GM12878 (cell line): ENCODE measurements around the gene MRPL28. TPM values are rescaled to one million over a fixed set of nuclear protein-coding genes. Genes with fewer than 3 reads are reported as not detected.

Experiments used
- ATAC-seq: fragments of 200-7000 bp; cut with Tn5 transposase; 3 replicates; pipeline ENCODE4 v1.9.1; 2020; ENCODE audit warnings: mild to moderate bottlenecking, moderate library complexity
- BruUV-seq: library from RNA; stranded (reverse); fragments of 400-500 nt; replicated peaks from 2 replicates; lab custom pipeline; 2021; lab: Mats Ljungman, UMichigan
- CTCF ChIA-PET: fragments of 300-600 bp; sonication (Branson Sonifier 250); formaldehyde crosslinking; extraction: SDS; loops from one replicate; lab custom pipeline; 2021; ENCODE audit warnings: inconsistent platforms; lab: Yijun Ruan, JAX
- POLR2A ChIA-PET: fragments of 350-600 bp; formaldehyde crosslinking; extraction: SDS; loops from one replicate; lab custom pipeline; 2021; ENCODE audit warnings: inconsistent platforms; lab: Charles Lee
- RAD21 ChIA-PET: fragments of 300-600 bp; sonication (Branson Sonifier 250); formaldehyde crosslinking; loops from one replicate; lab custom pipeline; 2023; ENCODE audit warnings: antibody characterized with exemption; ENCODE audit not compliant: unreplicated experiment; lab: Charles Lee
- SMC1A ChIA-PET: fragments of 300-600 bp; sonication (Branson Sonifier 250); formaldehyde crosslinking; loops from one replicate; lab custom pipeline; 2023; ENCODE audit not compliant: unreplicated experiment, uncharacterized antibody; lab: Charles Lee
- DNase-seq: peaks from one replicate; pipeline ENCODE4 v3.0.0-alpha.2; 2011; ENCODE audit warnings: low read depth, low spot score
- FAIRE-seq: peaks from 3 replicates; lab custom pipeline; 2011; peaks lifted over from hg19 to GRCh38; lab: Jason Lieb, UNC
- H2AFZ ChIP-seq: 2 replicates; pipeline ENCODE4 v1.6.0; 2011; ENCODE audit warnings: low read depth, low read length, control low read depth; ENCODE audit not compliant: control insufficient read depth
- H3K27ac ChIP-seq: 2 replicates; pipeline ENCODE4 v1.5.1; 2011; ENCODE audit warnings: control low read depth; ENCODE audit not compliant: control insufficient read depth, insufficient read depth
- H3K27me3 ChIP-seq, 2 experiments: replicated peaks in 1 of 2; 2 replicates each; pipeline versions ENCODE4 v1.6.0 to v1.6.1; 2011; ENCODE audit warnings: low read length in 1 of 2; ENCODE audit not compliant: control insufficient read depth in 2 of 2, insufficient read depth in 2 of 2
- H3K36me3 ChIP-seq, 2 experiments: 2 replicates each; pipeline ENCODE4 v1.5.1; 2011; ENCODE audit warnings: low read length in 1 of 2; ENCODE audit not compliant: control insufficient read depth in 2 of 2, insufficient read depth in 2 of 2
- H3K4me1 ChIP-seq: 2 replicates; pipeline ENCODE4 v1.6.1; 2011; ENCODE audit warnings: mild to moderate bottlenecking, low read length, moderate library complexity, mixed read lengths; ENCODE audit not compliant: control insufficient read depth, insufficient read depth
- H3K4me2 ChIP-seq: 2 replicates; pipeline ENCODE4 v1.6.0; 2011; ENCODE audit warnings: control low read depth; ENCODE audit not compliant: control insufficient read depth, insufficient read depth
- H3K4me3 ChIP-seq: fragments of 200-600 bp; sonication (generic); 2 replicates; pipeline ENCODE4 v1.5.1; 2016
- H3K79me2 ChIP-seq: 2 replicates; pipeline ENCODE4 v1.6.0; 2011; ENCODE audit warnings: low read length; ENCODE audit not compliant: control insufficient read depth, insufficient read depth
- H3K9ac ChIP-seq: 2 replicates; pipeline ENCODE4 v1.8.0; 2011; ENCODE audit warnings: low read length, control low read depth, mixed read lengths; ENCODE audit not compliant: control insufficient read depth, insufficient read depth
- H3K9me3 ChIP-seq: replicated peaks from 3 replicates; pipeline ENCODE4 v1.5.1; 2011; ENCODE audit warnings: mild to moderate bottlenecking, low read length; ENCODE audit not compliant: control insufficient read depth, insufficient read depth
- H4K20me1 ChIP-seq: 2 replicates; pipeline ENCODE4 v1.6.0; 2011; ENCODE audit not compliant: control insufficient read depth, insufficient read depth
- CBFB ChIP-seq: IDR thresholded peaks from 2 replicates; pipeline ENCODE4 v1.6.1; 2016; ENCODE audit warnings: antibody characterized with exemption, low read depth
- CHD2 ChIP-seq: IDR thresholded peaks from 2 replicates; pipeline ENCODE4 v1.6.1; 2011; ENCODE audit warnings: low read depth, low read length, improper control_type of control experiment, borderline replicate concordance
- CUX1 ChIP-seq: IDR thresholded peaks from 2 replicates; pipeline ENCODE4 v1.6.1; 2012; ENCODE audit warnings: improper control_type of control experiment, low read depth, low read length; ENCODE audit not compliant: insufficient replicate concordance
- E2F8 ChIP-seq: fragments of 450-650 bp; IDR thresholded peaks from 2 replicates; pipeline ENCODE4 v1.6.1; 2018; ENCODE audit warnings: mild to moderate bottlenecking, low read depth, moderate library complexity; ENCODE audit not compliant: partially characterized antibody
- NR2C1 ChIP-seq: fragments of 450-650 bp; IDR thresholded peaks from 2 replicates; pipeline ENCODE4 v1.6.1; 2017; ENCODE audit warnings: antibody characterized with exemption, mild to moderate bottlenecking, moderate library complexity
- TARDBP ChIP-seq: IDR thresholded peaks from 2 replicates; pipeline ENCODE4 v1.6.1; 2016; ENCODE audit warnings: borderline replicate concordance
- WGBS: methylation state at CpG from one replicate; pipeline ENCODE4 v1.1.6; 2016; ENCODE audit warnings: low lambda C conversion rate; ENCODE audit not compliant: insufficient replicate concordance, insufficient coverage; ENCODE audit errors: missing lambda C conversion rate; 5-methylcytosine and 5-hydroxymethylcytosine counted together
- in situ Hi-C: fragments of 300-500 bp; cut with MboI; formaldehyde crosslinking; loops from 9 replicates; pipeline ENCODE4 v1.14.3; 2018; ENCODE audit warnings: mixed read lengths
- intact Hi-C: fragments of 100-400 bp; cut with micrococcal nuclease; formaldehyde crosslinking; loops from one replicate; pipeline ENCODE4 v1.14.2; 2022; ENCODE audit not compliant: unreplicated experiment
- polyA plus RNA-seq, 11 experiments: library from polyadenylated mRNA; depleted of rRNA in 4 of 11; unstranded in 6 of 11; stranded (reverse) in 5 of 11; fragments of >200 nt; fragmentation: Nextera tagmentation in 4 of 11; fragmentation: Illumina TruSeq in 1 of 11; extraction: Ambion mirVana in 4 of 11; extraction: Trizol in 1 of 11; gene quantifications; 1 replicate in 1 of 11; 2 replicates in 10 of 11; pipeline versions ENCODE4 v1.2.1 to v1.2.3, GENCODE V29; 2011 to 2016; ENCODE audit warnings: inconsistent platforms in 2 of 11, missing spikeins in 2 of 11, low read depth in 1 of 11
- total RNA-seq, 4 experiments: library from RNA; depleted of rRNA in 3 of 4; stranded (reverse); fragments of >200 nt in 3 of 4; fragmentation: Illumina TruSeq in 1 of 4; extraction: Trizol in 1 of 4; gene quantifications; 2 replicates each; pipeline versions ENCODE4 v1.2.1 to v1.2.3, GENCODE V29; 2013 to 2021
- TF ChIP-seq, protein P1 (sequence below): fragments of 450-650 bp; IDR thresholded peaks from 2 replicates; pipeline ENCODE4 v1.6.1; 2014; ENCODE audit warnings: mild to moderate bottlenecking

The MRPL28 gene
- total and polyA plus RNA-seq, 10 of the 15 experiments (the other 5 are each of a cell fraction or from before 2014, with no cell fraction given) = 1.6 to 185 (median 110) TPM

DNA sequence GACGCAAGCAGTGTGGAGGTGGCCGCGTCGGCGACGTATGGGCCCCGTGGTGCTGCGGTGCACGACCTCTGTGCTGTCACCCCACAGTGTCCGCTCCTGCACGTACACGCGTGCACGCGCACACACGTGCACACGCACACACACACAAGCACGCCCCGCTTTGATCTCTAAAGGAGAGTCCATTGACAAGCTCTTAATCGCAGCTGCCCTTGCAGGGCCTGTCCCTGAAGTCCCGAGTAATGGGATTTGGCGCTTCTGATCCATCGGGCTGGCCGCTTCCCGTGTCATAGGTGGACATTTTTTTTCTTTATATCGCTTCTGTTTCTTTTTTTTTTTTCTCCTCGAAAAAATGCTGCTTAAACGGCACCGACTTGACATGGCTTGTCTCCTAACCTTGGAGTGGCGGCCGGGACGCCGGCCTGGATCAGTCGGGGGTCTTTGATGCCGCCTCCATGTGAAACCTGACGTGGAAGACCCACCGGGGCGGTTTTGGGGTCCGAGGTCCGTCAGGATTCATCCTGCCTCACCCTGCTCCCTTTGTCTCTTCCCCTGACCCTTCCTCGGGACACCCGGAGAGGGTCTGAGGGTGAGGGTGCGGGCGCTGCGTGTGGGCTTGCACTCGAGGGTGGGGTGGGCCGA is 9.5 kb downstream of the MRPL28 start (continued):
- TF ChIP-seq E2F8 = no peak
- TF ChIP-seq CHD2 = no peak
- no peak for TF ChIP-seq NR2C1

DNA sequence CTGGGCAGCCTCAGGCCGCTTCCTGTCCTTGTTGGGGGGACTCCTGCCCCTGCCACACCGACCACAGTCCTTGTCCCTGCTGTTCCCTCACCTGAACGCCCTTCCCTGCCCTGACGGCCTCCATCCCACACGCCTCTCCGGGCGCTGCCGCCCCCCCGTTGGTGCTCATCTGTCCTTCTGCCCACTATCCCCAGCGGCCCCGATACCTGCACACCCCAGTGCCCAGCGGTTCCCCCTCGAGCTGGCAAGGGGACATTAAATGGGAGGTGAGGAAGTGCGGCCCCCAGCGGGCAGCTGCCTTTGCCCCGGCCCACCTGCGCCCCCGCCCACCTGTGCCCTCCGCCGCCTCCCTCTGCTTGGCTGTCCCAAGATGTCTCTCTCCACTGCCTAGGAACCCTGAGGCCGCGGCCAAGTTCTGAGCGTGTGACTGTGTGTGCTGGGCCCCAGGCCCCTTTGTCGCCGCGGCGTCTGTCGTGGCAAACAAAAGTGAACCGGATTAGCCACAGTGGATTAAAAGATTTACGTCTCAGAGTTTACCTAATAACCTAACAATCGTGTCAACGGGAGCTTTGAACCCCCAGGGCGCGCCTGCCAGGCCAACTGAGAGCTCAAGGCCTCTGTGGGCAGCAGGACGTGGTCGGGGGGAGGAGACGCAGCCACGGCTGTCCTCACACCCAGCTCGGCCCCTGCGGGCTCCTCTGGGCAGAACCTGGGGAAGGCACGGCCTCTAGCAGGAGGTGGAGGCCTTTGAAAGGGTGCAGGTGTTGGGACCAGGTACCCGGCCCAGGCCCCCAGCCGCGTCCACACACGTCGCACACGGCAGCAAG is 10.3 kb downstream of the MRPL28 start:
- Histone ChIP-seq H3K9me3 (no peaks in the 10 kb centered on the region), H3K4me3 (no peak overlapping the region), H3K36me3 (no peaks in the 10 kb centered on the region), H3K4me1 (no peaks in the 10 kb centered on the region), H3K9ac (no peak overlapping the region), H3K79me2 (no peaks in the 10 kb centered on the region), H3K4me2 (no peak overlapping the region), H2AFZ (no peak overlapping the region), H3K27me3 (no peaks in the 10 kb centered on the region), H3K27ac (no peak overlapping the region), H4K20me1 (no peaks in the 10 kb centered on the region)
- DNase-seq = no peak
- ChIA-PET RAD21 (no interaction called here), CTCF (interaction anchor here (0.6 to 1.3 kb wide), 4 partner anchors 171 to 1007 kb away, joined by 3 to 7 read pairs (median 3); no protein-coding TSS in a partner anchor), SMC1A (no interaction called here), POLR2A (no interaction called here)
- 70% methylated on average over 38 of the region's 47 CpGs for WGBS
- no peak for FAIRE-seq
- ATAC-seq = no peak
- no TSS peak for BruUV-seq
- intact Hi-C loops = no loop called here
- in situ Hi-C loops = no loop called here
- TF ChIP-seq E2F8 = no peak
- no peak for TF ChIP-seq CUX1
- TF ChIP-seq, protein P1, sequence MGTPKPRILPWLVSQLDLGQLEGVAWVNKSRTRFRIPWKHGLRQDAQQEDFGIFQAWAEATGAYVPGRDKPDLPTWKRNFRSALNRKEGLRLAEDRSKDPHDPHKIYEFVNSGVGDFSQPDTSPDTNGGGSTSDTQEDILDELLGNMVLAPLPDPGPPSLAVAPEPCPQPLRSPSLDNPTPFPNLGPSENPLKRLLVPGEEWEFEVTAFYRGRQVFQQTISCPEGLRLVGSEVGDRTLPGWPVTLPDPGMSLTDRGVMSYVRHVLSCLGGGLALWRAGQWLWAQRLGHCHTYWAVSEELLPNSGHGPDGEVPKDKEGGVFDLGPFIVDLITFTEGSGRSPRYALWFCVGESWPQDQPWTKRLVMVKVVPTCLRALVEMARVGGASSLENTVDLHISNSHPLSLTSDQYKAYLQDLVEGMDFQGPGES = no peak
- no peak for TF ChIP-seq TARDBP
- TF ChIP-seq CBFB = no peak
